HFF-Myc (cell line): ENCODE measurements around the gene MRO.

ENCODE experiments used
- DNase-seq: peaks from one replicate; pipeline ENCODE4 v3.0.0-alpha.2; 2011; ENCODE audit warnings: low read depth; ENCODE audit errors: extremely low read depth
- H3K4me3 ChIP-seq: replicated peaks from 2 replicates; pipeline ENCODE4 v1.5.1; 2011; ENCODE audit warnings: low read depth, mild to moderate bottlenecking, control low read depth, low read length
- CTCF ChIP-seq: IDR thresholded peaks from 2 replicates; pipeline ENCODE4 v1.5.1; 2012; ENCODE audit warnings: mild to moderate bottlenecking, low read depth, low read length, control low read depth; ENCODE audit errors: missing control alignments

Gene MRO

GRCh38 chr18:50745945-50746344, 73.9 kb downstream of the MRO start:
- DNase-seq: no peak
- no peak overlapping the region for H3K4me3 ChIP-seq
- TF ChIP-seq CTCF: no peak
